GM19324 (cell line): ENCODE data around the gene SLC12A4.
"Not testable (repeated sequence)": the region's sequence is repeated elsewhere in the genome, so short reads cannot be mapped to it uniquely, and the experiment has no call there.

ENCODE experiments used
- ATAC-seq: cut with Tn5 transposase; IDR thresholded peaks from one replicate; pipeline ENCODE4 v1.9.1; 2021; ENCODE audit warnings: mild to moderate bottlenecking, moderate library complexity; ENCODE audit not compliant: unreplicated experiment, low FRiP score

Gene SLC12A4

GRCh38 chr16:67968400-67969253 is at the start of gene SLC12A4:
SLC12A4 (minus strand) TSS chr16:67968637; CDS start chr16:67968553, 84 bp downstream.
- ATAC-seq = peak; percentile 69

DNA sequence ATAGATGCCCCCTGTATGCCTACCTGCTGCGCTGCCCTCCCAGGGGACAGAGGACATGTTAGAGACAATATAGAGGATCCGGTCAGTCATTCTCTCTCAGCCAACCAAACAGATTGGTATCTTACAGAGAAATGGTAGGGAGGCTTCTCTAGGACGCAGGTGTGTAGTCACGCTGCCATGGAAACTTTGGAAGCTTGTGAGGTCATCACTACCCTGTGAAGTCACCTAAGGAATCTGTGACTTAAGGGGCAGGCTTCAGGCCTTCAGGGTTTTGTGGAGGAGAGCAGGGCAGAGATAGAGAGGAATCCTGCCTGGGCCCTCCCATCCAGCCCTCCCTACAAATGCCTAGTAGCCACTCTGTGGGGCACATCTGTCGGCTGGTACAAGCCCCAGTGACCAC is 47.2 kb upstream of the SLC12A4 start, which contains the start of gene DPEP2NB:
DPEP2NB (minus strand) TSS at position 231 of the 400 bp plus-strand sequence; CDS start at position 90, 141 bp downstream.
- no peak for ATAC-seq

DNA sequence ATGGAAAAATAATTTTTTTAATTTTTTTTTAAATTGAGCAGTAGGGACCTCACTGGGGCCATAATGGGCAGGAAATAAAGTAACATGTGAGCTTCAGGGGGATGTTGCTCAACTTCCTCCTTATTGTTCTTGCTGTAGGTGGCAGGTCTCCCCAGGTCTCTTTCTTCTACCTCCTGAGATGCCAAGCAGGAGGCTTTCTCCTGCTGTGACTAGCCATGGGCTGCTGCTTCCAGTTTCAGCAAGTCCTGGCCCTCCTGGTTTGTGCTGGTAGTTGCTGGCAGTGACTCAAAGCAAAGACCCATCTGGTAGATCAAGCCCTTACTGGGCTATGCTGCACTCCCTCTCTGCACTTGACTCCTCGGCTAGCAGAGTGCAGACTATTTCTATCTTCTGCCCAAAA is 45.0 kb upstream of the SLC12A4 start:
- ATAC-seq = no peak

- not testable (repeated sequence) for ATAC-seq
Measured at GRCh38 chr16:68009872-68010271, 41.4 kb upstream of the SLC12A4 start.

GRCh38 chr16:68009157-68009735 is 40.8 kb upstream of the SLC12A4 start:
- no peak for ATAC-seq

GRCh38 chr16:68005786-68006286 is 37.4 kb upstream of the SLC12A4 start:
- ATAC-seq = no peak

- ATAC-seq = no peak
Measured at GRCh38 chr16:68005211-68005610, 36.8 kb upstream of the SLC12A4 start.

- ATAC-seq = no peak
Measured at GRCh38 chr16:68003031-68003430, 34.6 kb upstream of the SLC12A4 start.

DNA sequence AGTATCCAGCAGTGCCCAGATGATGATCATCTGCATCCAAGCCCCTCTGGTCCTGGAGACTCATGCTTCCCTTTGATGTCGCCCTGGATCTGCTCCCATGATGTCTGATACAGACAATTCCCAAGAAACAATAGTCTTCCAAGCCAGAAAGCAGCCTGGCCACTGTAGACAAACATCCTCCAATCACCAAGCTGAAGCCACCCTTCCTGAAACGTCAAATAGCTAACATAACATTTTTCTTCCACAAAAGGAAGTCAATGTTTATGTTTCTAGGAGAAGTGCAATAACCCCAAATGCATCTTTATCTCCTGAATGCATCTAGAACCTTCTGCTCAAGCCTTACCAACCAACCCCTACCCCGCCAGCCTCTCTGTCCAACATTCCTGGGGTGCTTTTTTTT is 32.0 kb upstream of the SLC12A4 start:
- no peak for ATAC-seq

DNA sequence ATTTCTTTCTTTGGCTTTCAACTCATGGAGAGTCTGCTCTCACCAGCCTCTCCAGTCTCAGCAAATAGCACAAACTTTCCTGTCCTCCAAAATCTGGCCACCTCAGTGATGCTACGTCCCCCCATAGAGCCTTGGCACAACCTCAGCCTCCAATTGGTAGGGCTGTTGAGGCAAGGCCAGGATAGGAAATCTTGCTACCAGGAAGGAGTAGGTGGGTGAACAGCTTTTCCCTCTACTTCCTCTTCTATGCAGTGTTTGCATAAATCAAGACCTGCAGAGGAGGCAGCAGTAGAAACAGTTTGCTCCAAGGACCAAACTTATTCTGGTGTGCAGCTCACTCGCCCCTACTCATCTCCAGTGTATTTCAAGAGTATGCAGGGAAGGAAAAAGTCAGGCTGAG is 31.5 kb upstream of the SLC12A4 start:
- ATAC-seq = no peak

- ATAC-seq = not testable (repeated sequence)
Measured at GRCh38 chr16:67998779-67999688, 30.6 kb upstream of the SLC12A4 start, which contains the start of gene DPEP2. DPEP2 (minus strand) TSS chr16:67999484; CDS start chr16:67993212, 6,272 bp downstream.

DNA sequence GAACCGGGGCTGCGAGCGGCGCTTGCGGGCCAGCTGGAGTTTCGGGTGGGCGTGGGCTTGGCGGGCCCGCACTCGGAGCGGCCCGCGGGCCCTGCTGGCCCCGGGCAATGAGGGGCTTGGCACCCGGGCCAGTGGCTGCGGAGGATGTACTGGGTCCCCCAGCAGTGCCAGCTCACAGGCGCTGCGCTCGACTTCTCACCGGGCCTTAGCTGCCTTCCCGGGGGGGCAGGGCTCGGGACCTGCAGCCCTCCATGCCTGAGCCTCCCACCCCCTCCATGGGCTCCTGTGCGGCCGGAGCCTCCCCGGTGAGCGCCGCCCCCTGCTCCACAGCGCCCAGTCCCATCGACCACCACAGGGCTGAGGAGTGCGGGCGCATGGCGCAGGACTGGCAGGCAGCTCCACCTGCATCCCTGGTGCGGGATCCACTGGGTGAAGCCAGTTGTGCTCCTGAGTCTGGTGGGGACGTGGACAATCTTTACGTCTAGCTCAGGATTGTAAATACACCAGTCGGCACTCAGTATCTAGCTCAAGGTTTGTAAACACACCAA is 29.9 kb upstream of the SLC12A4 start:
- ATAC-seq = not testable (repeated sequence)

DNA sequence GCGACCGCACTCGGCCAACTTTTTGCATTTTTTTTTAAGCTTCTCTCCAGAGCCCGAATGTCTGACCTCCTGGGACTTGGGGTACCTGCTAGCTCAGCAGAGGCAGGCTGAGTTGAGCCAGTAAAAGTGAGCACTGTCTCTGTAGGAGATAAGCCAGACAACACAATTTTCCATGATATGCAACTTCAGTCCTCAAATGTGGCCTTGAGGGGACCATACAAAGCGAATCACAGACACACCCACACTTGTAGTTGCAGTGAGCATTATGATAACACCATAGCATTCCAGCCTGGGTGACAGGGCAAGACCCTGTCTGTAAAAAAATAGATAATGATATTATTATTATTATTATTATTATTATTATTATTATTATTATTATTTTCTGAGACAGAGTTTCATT is 28.2 kb upstream of the SLC12A4 start:
- no peak for ATAC-seq

DNA sequence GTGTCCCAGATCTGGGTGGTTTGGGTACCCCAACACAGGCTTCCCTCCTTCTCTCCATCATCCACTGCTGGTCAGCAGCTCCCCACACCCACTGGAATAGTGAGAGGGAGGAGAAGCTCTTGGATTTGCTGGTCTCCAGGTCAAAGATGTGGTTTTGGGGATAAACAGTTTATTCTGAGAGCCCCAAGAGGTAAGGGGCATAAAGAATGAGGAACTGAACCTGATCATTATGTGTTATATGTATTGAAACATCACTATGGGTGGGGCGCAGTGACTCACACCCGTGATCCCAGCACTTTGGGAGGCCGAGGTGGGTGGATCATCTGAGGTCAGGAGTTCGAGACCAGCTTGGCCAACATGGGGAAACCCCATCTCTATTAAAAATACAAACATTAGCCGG is 27.0 kb upstream of the SLC12A4 start:
- no peak for ATAC-seq

DNA sequence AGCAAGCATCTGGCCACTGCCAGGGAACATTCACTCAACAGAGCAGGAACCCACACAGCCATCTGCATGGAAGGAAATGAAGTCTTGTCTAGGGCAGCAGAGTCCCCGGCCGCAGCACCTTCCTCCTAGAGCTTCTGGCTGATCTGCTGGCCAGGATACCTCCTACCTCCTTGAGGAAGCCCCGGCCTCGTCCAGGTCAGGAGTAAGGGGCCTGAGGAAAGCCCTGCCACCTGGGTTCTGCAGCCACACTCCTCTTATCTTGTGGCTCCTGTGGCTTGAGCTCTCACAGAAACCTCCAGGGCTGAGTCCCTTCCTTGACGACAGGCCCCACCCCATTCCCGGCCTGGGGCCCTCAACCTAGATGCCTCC is 25.6 kb upstream of the SLC12A4 start:
- not testable (repeated sequence) for ATAC-seq

- peak; percentile 75 for ATAC-seq
Measured at GRCh38 chr16:67993207-67994039, 25.0 kb upstream of the SLC12A4 start.

DNA sequence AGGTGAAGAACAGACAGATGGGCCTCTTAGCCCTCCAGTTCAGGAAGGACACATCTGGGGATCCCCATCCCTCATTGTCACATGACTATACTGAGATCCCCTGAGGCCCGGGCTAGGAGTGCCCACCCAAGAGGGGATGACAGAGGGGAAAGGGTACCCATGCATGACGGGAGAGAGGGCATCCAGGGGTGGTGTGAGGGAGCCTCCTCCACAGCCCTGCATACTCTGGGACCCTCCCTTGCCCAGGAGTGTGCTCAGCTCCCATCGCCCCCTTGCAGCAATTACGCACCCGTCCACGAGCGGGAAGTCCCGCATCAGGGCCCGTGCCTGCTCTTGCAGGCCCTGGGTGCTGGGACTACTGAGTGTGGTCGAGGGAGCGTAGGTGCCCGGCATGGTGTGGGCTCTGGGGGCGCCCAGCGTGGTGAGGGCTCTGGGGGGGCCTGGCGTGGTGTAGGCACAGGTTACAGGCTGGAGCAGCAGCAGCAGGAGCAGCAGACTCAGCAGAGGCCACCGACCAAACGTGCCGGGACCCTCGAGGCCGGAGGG is 24.3 kb upstream of the SLC12A4 start:
- no peak for ATAC-seq

GRCh38 chr16:67990018-67990386 is 21.6 kb upstream of the SLC12A4 start:
- ATAC-seq = no peak

- no peak for ATAC-seq
Measured at GRCh38 chr16:67989322-67990017, 21.0 kb upstream of the SLC12A4 start.
